Stimulated activated CD4-positive, alpha-beta T cell treated with anti-CD3 and anti-CD28 coated beads, TNF-alpha, amount 100 ng/mL, for 48 hours (primary cell): ENCODE results near the gene FAM78B.

Source experiments
- DNase-seq, 3 donors: peaks; one replicate each; pipeline ENCODE4 v3.0.0-alpha.2; 2020; ENCODE audit warnings: low read depth in 3 of 3

The FAM78B gene

DNA sequence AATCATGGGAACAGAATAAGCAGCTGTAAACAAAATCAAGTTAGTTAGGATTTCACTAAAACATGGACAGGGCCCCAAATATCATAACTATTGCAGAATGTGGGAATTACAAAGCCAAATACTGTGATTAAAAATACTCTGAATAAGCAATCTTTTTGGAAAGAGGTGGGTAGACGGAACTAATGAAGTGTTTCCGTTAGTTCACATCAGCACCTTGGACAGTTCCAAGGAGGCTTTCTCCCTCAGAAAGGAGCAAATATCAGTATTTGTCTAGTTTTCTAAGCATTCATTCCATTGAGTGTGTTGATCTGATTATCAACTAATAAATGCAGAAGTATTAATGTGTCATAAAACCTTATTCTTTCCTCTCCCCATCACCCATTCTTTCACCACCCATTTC lies 97.4 kb downstream of the FAM78B start:
- DNase-seq, result no peak

DNA sequence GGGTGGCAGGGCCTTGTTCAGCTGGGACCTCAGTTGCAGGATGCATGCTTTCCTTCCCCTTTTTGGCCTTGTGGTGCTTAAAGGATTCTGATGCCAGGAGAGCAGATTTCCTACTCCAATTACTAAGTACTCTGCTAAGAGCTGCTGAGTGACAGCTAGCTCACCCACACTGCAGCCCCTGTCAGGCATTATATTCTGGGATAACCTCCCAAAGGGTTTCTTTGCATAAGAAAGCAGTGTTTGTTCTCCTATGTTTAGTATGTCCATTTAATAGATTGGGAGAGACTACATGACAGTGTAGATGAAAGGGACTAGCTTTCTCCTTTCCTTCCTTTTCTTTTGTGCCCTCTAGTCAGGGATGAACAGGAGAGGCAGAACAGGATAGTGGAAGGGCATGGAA lies 100.7 kb downstream of the FAM78B start:
- no peak for DNase-seq

DNA sequence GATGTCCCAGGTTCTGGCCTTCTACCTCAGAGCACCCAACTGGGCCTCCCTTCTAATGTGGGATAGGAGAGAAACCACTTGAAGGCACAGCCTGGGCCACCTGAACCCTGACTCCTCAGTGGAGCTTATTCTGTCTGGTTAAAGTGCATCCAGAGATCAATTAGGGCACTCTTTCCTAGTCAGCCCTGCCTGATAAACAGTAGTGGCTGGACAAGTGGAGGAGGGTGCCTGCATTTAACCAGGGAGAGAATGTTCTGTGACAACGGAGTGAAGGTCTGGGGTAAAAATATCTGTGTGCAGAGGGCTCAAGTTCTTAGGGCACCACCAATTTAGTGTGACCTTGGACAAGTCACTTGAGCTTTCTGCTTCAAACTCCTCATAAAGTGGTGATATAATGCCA lies 101.8 kb downstream of the FAM78B start:
- DNase-seq, result no peak

DNA sequence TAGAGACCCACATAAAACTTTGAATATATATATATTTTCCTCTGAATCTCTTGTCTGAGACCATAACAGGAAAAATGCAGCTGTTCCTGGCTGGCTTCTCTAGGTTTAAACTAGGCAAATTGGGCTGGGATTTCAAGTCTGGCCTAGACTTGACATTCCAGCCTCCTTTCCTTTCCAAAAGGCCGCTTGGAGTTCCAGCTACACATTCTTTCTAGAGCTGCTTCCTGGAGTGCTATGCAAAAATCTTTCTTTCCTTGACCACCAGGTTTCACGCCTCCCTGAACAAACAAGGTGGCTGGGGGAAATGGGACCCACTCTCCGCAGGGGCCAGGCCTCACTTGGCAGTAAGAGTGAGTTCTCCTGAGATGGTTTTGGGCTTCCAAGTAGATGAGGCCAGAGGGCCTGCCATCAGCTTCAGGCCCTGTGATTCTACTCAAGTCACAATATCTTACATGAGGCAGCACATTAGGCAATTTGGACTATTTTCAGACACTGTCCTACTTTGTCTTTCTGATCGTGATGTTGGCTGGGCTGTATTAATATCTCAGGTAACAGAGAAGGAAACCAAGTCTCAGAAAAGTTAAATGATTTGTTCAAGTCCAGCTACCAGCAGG lies 102.4 kb downstream of the FAM78B start:
- DNase-seq, result no peak

DNA sequence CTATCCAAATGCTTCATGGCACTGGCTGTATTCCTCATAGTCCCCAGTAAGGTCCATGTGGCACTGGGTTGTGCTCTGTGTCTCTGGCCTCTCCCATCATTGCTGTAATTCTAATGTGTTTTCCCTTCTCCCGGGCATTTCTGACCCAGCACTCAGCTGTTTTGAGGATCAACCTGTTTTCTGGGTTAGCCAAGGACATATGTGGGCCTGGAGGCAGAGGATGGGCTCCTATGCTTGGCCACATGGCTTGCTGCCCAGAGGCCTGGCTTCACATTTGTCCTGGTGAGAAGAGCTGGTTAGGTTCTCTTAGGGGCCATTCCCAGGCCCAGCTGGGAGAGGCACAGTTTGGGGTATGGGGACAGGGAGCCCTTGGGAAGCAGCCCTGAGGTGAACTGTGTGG lies 103.1 kb downstream of the FAM78B start:
- no peak for DNase-seq

DNA sequence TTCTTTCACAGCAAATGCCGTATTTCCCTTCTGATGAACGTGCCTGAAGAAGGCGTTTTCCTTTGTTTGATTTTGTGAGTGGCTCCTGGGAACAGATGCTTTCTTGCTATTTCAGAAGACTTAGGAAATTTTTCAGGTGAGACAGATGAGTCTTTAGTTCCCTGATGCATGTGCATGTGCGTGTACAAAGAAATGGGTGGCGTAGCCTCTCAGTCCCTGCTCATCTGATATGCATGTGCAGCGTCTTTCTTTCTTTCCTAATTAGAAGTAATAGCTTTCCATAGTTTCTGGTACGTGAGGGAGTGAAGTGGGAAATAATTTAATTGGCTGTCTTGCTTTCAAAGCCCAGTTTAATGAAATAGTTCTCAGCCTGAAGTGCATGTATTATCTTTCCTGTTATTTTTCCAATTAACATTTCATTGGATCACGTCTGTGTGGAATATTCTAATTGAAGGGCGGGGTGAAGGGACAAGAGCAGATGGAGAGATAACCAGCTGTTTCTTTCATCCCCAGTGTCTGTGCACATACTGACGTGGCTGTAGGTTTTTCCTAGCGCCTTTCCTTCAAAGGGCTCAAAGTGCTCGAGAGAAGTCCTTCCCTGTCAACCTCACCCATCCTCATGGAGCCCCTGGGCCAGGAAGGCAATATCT lies 104.3 kb downstream of the FAM78B start:
- DNase-seq, result no peak

DNA sequence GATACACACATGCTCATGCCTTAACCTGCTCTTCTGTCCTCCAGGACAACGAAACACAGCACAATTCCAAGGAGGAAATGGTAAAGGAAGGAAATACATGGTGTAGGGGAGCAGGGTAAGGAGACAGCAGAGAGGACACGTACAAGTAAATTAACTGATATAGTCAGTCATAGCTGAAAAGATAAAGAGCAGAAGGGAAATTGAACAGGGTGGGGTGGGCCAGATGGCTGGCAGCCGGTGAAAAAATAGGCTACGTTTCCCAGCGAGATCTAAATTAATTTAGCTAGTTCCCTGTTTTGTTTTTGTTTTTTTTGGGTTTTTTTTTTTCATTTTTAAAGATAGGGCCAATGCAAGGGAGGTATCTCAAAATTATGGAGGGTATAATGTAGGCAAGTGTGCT lies 109.2 kb downstream of the FAM78B start:
- DNase-seq, result no peak

DNA sequence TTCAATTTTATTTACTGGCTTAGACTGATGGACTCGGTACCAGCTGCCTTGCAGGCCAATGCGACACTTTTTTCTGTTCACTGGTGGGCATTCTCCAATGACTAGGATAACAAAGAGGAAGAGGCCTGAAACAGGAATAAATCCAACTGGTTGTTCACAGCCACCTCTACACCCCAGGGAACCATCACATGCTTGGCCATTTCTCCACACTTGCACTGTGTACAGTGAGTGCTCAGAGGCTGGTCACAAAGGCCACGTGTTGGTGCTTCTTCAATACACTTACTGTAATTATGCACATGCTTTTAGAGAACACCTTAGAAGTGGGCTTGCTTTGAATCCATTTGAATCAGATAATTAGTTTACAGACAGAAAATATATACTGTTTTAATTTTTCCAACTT lies 113.4 kb downstream of the FAM78B start:
- DNase-seq, result no peak

DNA sequence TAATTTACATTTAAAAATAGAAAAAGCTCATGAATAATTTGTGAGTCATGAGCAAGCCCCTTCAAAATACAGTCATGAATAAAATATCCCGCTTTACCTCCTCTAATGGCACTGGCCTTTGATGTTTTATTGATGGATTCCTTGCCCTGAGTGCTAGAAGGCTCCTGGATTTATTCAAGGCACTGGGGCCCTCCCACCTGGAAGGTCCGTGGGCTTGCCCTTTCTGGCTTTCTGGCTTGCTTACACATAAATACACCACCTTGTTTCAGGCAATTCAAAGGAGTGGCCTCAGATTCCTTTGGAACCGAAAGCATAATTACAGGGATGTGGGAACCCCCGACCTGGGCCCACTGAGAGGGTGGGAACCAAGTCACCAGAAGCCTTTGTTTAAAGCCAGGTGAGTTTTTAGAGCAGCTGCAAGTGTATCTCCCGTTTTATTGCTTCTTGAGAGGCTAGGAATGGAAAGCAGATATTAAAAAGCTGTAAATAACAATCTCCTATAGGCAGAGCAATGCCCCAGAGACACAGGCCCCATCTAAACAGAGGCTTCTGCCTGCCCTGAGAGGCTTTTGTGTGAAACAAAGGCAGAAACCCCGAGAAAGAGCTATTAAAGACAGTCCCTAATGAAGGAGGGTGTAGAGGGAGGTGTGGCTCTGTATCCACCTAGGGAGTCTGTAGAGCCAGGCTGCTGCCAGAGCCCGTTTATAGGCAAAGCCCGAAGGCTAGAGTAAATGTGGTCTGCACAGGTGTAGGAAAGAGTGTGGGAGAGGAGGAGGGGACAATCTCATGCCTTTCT lies 126.4 kb downstream of the FAM78B start:
- no peak for DNase-seq

DNA sequence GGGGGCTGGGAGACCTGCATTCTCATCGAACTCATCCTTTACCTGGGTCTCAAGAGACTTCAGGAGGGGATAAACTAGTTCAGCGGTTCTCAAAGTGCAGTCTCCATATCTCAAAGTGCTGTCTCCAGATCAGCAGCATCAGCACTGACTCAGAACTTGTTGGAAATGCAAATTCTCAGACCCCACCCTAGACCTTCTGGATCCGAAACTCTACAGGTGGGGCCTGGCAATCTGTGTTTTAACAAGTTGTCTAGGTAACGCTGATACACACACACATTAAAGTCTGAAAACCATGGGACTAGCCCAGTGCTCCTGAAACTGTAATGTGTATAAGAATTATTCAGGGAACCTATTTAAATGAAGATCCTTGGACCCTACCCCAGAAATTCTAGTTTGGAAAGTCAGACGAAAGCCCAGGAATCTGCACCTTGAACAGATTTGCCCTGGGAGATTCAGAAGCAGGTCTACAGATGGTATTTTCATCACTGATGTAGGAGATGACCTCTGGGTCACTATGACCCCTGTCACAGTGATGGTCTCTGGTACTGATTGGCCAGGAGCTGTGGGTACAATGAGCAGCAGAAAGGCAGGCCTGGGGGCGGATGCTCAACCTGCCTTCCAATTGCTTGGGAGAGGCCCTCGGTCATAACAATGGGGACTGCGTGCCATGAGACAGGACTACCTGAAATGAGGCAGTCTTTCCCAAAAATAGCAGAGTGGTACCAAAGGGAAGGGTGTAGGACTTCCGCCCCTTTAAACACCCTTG lies 127.2 kb downstream of the FAM78B start:
- no peak for DNase-seq

DNA sequence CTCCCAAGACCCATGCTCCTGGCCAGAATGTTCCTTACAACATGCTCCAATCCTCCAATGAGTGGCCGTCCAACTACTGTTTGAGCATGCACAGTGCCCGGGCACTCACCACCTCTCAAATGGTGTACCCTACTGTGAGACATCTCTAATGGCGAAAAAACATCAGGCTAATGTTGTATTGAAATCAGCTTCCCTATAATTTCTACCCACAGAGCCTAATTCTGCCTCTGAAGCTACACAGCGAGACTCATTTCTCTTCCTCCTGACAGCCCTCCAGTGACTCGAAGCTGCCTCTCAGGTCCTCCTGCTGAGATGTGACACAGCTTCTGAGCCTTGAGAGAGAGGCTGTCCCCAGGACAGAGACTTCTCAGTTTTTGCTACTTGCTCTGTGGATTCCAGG lies 130.7 kb downstream of the FAM78B start:
- DNase-seq, result no peak

DNA sequence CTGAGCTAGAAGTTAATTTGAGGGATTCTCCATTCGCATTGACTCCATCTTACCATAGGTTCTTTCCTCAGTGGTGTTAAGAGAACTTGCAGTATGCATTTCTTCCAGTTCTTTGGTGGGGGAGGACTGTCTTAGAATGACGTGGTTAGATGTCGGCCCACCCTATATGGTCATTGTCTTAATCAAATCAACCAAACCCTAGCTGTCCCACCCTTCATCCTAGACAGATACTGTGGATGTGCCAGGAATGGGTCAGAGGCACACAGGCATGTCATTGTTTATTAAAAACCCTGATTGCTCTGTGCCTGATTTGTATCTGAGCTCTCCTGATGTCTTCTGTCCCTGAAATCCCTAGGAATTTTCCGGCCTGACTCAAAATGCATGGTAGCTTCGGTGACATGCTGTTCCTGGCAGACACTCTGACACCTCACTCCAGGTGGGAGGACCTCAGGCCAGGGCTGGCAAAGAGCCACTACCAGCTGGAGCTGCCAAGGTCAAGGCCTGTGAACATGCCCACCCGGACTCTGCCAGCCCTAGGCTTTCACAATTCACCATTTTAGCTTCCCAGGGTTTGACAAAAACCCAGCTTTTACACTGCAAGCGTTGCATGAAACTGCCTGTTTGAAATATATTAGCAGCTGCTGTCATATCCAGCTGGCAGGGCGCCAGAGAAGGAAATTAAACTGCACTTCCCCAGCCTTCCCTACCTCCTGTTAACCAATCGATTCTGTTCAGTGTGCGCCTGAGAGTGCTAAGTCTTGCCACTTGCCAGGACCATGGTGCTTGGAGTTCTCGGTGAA lies 134.0 kb downstream of the FAM78B start:
- DNase-seq, result no peak

DNA sequence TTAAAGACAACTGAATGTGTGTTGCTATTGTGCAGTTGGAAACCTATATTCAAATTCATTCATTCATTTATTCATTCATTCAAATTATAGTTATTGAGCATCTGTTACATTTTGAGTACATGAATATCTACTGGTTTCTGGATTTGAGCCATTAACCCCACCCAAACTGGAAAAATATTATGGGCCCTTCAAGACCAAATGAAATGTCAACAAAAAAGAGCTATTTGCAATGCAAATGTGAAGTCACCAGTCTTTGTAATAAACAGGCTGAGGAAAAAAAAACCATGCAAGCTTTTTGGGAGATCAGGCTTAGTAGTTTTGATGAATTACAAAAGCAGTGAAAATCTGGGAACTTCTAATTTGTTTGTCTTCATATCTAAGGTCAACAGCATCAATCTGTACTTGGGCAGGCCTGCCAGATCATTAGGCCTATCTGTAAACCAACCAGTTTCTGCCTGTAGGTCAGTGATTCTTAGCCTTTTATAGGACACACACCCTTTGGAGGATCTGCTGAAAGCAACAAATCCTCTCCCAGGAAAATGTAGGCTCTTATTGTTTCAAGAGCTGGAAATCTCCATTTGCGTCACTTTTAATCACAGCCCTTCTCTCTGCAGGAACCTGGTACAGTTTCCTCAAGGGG lies 134.7 kb downstream of the FAM78B start:
- DNase-seq, result no peak

DNA sequence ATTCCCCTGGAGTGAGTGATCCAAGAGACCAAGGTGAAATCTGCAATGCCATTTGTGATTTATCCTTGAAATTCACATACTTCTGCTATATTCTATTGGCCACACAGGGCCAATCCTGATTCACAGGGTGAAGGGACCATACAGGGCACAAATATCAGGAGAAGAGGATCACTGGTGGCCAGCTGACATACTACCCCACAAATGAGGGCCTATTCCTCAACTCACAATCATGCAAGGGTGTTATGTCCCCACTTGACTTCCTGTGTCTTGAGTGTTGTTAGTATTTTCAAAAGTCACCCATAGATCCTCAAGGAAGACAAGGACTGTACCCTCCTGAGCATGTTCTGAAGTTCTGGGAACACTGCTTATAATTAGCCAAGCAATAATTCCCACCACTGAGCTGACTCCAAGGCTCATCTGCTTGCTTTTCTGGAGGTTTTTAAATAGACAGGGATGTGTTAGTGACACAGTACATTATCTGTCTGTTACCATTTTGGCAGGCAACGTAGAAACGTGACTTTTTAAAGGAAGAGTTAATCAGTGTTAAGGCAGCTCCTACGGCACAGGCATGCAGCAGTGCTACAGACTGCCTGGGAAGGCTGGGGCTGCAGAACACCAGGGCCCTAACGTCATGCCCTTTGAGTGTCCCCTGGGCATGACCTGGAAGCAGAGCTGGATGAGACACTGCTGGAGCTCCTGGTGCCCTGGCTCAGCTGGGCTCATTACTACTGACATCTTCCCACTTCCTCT lies 137.4 kb downstream of the FAM78B start:
- DNase-seq, result no peak

DNA sequence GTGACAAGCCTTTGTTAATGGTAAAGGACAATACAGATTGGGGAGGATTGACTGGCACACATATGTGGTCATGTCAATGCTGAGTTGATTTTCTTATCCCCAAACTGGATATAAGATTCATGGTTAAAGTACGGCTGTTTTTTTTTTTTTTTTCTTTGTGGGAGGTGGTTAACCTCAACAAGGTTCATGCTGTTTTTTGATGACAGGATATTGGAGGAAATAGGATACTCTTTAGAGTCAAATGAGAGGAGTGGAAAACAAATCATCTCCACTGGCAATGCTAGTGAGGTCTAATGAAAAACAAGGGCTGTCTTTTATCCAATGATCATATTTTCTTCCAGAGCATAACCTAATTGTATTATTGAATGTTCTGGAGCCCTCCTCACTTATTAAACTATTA lies 140.2 kb downstream of the FAM78B start:
- no peak for DNase-seq

DNA sequence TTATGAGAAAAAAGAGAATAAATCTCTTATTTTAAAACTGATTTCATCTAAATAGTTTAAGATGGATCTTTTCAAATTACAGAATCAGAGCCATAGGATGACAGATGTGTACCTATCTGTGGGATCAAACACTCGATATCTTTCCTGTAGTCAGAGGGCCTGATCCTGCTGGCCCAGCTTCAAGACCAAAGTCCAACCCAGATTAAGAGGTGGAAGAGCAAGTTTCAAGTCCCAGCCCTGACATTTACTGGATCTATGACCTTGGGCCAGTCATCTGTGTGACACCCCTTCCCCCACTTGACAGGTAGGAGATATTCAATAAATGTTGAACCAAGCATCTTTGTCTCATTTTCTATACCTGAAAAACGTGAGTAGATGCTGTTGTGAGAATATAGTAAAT lies 140.7 kb downstream of the FAM78B start:
- no peak for DNase-seq

DNA sequence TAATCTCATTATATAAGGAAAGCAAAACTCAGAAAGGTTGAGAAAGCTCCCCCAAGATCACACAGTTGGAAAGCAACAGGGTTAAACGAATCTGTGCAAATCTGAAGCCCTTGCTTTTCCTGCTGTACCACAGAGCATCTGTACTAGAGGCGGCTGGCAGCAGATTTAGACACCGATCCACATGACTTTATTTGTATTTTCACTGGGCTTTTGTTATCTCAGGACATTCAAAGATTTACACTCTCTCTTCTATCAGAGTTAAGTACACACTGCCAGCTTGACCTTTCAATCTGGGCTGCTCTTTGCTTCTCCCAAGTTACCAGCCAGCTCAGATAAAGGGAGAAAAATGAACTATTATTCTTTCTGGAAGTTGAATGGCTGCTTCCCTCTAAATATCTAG lies 146.6 kb downstream of the FAM78B start:
- DNase-seq, result no peak
